B cell (primary cell): ENCODE measurements around the gene ESR1.

Experiments
- EZH2 ChIP-seq: IDR thresholded peaks from 2 replicates; pipeline ENCODE4 v1.6.1; 2012; ENCODE audit warnings: borderline replicate concordance, low read depth, mild to moderate bottlenecking, moderate library complexity, low read length; ENCODE audit not compliant: insufficient read depth, poor library complexity, severe bottlenecking
- TF ChIP-seq, protein P1 (sequence below): fragments of 200-600 bp; IDR thresholded peaks from one replicate; pipeline ENCODE4 v1.8.0; 2022; ENCODE audit warnings: antibody characterized with exemption, mild to moderate bottlenecking

DNA sequence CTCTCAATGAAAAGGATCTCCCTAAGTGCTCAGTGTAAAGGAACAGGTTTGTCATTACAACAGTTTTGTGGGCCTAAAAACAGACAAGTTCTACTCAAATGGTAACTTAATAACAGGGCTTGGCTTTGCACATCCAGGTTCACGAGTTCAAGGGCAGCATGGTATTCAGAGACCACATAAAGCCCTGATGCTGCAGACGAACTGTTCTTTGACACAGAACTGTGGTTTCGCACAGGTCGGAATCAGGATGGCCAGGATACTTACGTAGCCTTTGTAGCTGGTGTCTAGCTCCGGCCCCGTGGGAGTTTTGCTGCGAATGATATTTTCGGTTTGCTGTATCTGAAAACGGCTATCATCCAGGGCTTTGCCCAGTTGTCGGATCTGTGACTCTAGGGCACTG, 335.9 kb downstream of the ESR1 start:
- TF ChIP-seq, protein P1, sequence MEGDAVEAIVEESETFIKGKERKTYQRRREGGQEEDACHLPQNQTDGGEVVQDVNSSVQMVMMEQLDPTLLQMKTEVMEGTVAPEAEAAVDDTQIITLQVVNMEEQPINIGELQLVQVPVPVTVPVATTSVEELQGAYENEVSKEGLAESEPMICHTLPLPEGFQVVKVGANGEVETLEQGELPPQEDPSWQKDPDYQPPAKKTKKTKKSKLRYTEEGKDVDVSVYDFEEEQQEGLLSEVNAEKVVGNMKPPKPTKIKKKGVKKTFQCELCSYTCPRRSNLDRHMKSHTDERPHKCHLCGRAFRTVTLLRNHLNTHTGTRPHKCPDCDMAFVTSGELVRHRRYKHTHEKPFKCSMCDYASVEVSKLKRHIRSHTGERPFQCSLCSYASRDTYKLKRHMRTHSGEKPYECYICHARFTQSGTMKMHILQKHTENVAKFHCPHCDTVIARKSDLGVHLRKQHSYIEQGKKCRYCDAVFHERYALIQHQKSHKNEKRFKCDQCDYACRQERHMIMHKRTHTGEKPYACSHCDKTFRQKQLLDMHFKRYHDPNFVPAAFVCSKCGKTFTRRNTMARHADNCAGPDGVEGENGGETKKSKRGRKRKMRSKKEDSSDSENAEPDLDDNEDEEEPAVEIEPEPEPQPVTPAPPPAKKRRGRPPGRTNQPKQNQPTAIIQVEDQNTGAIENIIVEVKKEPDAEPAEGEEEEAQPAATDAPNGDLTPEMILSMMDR = no peak
- no peak for TF ChIP-seq EZH2
